Measurements from ENCODE around the gene RECQL5. TPM values are rescaled to one million over a fixed set of nuclear protein-coding genes. Genes with fewer than 3 reads are reported as not detected.
A peak's percentile ranks its signal among the peaks of the same experiment; 100 is the strongest.

RECQL5 gene
- total RNA-seq, 4 donors from 2014 or later: 5.3 to 17.5 (median 7.4) TPM

GRCh38 chr17:75590849-75591721, 75.9 kb downstream of the RECQL5 start:
- ATAC-seq: no peak
- DNase-seq: no peak
- in situ Hi-C loops (cut with MboI; ENCODE audit: low sequenced_read_pairs in 4 of 4) (loop anchor here in 1 of 4 donors (25.0 kb wide), 1 partner anchor 154 kb away; no protein-coding TSS in a partner anchor), intact Hi-C loops (cut with DNase I; ENCODE audit: low total_unique reads) (no loop called here)
- TF ChIP-seq POLR2A (IDR thresholded peaks at IDR 0.05) (no peak), CTCF (IDR thresholded peaks at IDR 0.05 in 4 of 5, conservative IDR thresholded peaks at IDR 0.05 in 1 of 5) (no peak)
- H3K4me3 ChIP-seq: no peak overlapping the region
- no peaks in the 10 kb centered on the region for H3K9me3 ChIP-seq
- H3K27me3 ChIP-seq: peaks cover 18 to 20% (median 19%) of the 10 kb centered on the region in 3 donors
- no peaks in the 10 kb centered on the region for H3K36me3 ChIP-seq
- no peak overlapping the region for H3K27ac ChIP-seq
- H3K4me1 ChIP-seq: peaks cover 0 to 3% of the 10 kb centered on the region in 2 donors

GRCh38 chr17:75590314-75590761, 76.6 kb downstream of the RECQL5 start:
- DNase-seq (no peak), ATAC-seq (no peak)
- Histone ChIP-seq H3K4me3 (no peak overlapping the region), H3K9me3 (no peaks in the 10 kb centered on the region), H3K27me3 (peaks cover 18 to 20% (median 19%) of the 10 kb centered on the region in 3 donors), H3K27ac (no peak overlapping the region), H3K36me3 (no peaks in the 10 kb centered on the region), H3K4me1 (peaks cover 0 to 3% of the 10 kb centered on the region in 2 donors)
- no peak for TF ChIP-seq CTCF (IDR thresholded peaks at IDR 0.05 in 4 of 5, conservative IDR thresholded peaks at IDR 0.05 in 1 of 5)
- no peak for TF ChIP-seq POLR2A (IDR thresholded peaks at IDR 0.05)
- in situ Hi-C loops (cut with MboI; ENCODE audit: low sequenced_read_pairs in 4 of 4) (loop anchor here in 1 of 4 donors (25.0 kb wide), 1 partner anchor 153 kb away; no protein-coding TSS in a partner anchor), intact Hi-C loops (cut with DNase I; ENCODE audit: low total_unique reads) (no loop called here)

- in situ Hi-C loops (cut with MboI; ENCODE audit: low sequenced_read_pairs in 4 of 4): loop anchor here in 1 of 4 donors (25.0 kb wide), 1 partner anchor 153 kb away; no protein-coding TSS in a partner anchor
Observed at GRCh38 chr17:75589919-75590303, 77.0 kb downstream of the RECQL5 start.

More at GRCh38 chr17:75589919-75590303, 77.0 kb downstream of the RECQL5 start:
- DNase-seq (no peak), ATAC-seq (no peak)
- TF ChIP-seq CTCF (IDR thresholded peaks at IDR 0.05 in 4 of 5, conservative IDR thresholded peaks at IDR 0.05 in 1 of 5) (no peak), POLR2A (IDR thresholded peaks at IDR 0.05) (no peak)
- Histone ChIP-seq H3K9me3 (no peaks in the 10 kb centered on the region), H3K4me1 (peaks cover 0 to 3% of the 10 kb centered on the region in 2 donors), H3K27ac (peak overlapping the region; percentile 50 to 83 (median 68)), H3K36me3 (no peaks in the 10 kb centered on the region), H3K4me3 (peak overlapping the region in 3 of 4 donors; percentile 50 to 70 (median 69)), H3K27me3 (peaks cover 18 to 20% (median 19%) of the 10 kb centered on the region in 3 donors)
- intact Hi-C loops (cut with DNase I; ENCODE audit: low total_unique reads): loop anchor here (1.0 to 2.0 kb wide), 3 partner anchors 74 to 164 kb away; partner anchors contain the start of gene TSEN54
